ENCODE measurements around the gene EPRS1. TPM values are rescaled to one million over a fixed set of nuclear protein-coding genes. Genes with fewer than 3 reads are reported as not detected.

EPRS1 gene
- polyA plus RNA-seq, 1 of the 3 experiments (the other 2 are of a cell fraction), result 23.4 TPM

GRCh38 chr1:220093361-220094015, 47.2 kb upstream of the EPRS1 start:
- POLR2A ChIA-PET, result no interaction called here
- peaks cover 9 to 10% of the 10 kb centered on the region in 2 experiments for H3K4me1 ChIP-seq (ENCODE audit: control insufficient read depth in 1 of 2, insufficient read depth in 2 of 2, low read depth in 1 of 2, low read length in 1 of 2)
- H3K79me2 ChIP-seq (ENCODE audit: insufficient read depth), result peaks cover 55% of the 10 kb centered on the region
- peaks cover 4% of the 10 kb centered on the region for H3F3A ChIP-seq (replicated peaks; ENCODE audit: insufficient read depth)
- H3K36me3 ChIP-seq (replicated peaks in 1 of 2; ENCODE audit: control insufficient read depth in 1 of 2, insufficient read depth in 2 of 2, low read length in 1 of 2), result peaks cover 18 to 19% of the 10 kb centered on the region in 2 experiments
- TF ChIP-seq FOSL2 (IDR thresholded peaks at IDR 0.05; ENCODE audit: borderline replicate concordance, low read depth) (no peak), RCOR1 (IDR thresholded peaks at IDR 0.05; ENCODE audit: low read length) (no peak), PBX3 (IDR thresholded peaks at IDR 0.05) (no peak), USF2 (IDR thresholded peaks at IDR 0.05; ENCODE audit: borderline replicate concordance, low read depth, low read length) (no peak), RXRA (IDR thresholded peaks at IDR 0.05; ENCODE audit: borderline replicate concordance, low read depth) (no peak), EZH2phosphoT487 (IDR thresholded peaks at IDR 0.05; ENCODE audit: borderline replicate concordance, low read depth) (no peak), FOXM1 (IDR thresholded peaks at IDR 0.05; ENCODE audit: low read depth) (no peak), NFIC (IDR thresholded peaks at IDR 0.05; ENCODE audit: borderline replicate concordance) (no peak), YY1 (IDR thresholded peaks at IDR 0.05; ENCODE audit: low read depth) (no peak), SMC3 (IDR thresholded peaks at IDR 0.05; ENCODE audit: low read depth, low read length) (no peak)
- DNase-seq, result no peak
- peak overlapping the region; percentile 67; the same call in 1 of the 2 replicates for H2AFZ ChIP-seq (ENCODE audit: low read depth)
- no peaks in the 10 kb centered on the region for H3K9me3 ChIP-seq
- 30% methylated on average over 12 of the region's 12 CpGs for WGBS (ENCODE audit: low lambda C conversion rate)
- peak overlapping the region in 1 of 2 experiments; percentile 40; a peak in 2 of 4 replicates for H3K27ac ChIP-seq (ENCODE audit: low read depth in 2 of 2, low read length in 1 of 2)
- no peak overlapping the region for H3K9ac ChIP-seq
- no peak overlapping the region for H3K4me2 ChIP-seq
- H3K27me3 ChIP-seq (ENCODE audit: insufficient read depth), result no peaks in the 10 kb centered on the region
- no peaks in the 10 kb centered on the region for H4K20me1 ChIP-seq (ENCODE audit: insufficient read depth)
- H3K9me2 ChIP-seq, result no peaks in the 10 kb centered on the region
- H3K4me3 ChIP-seq (ENCODE audit: low read depth in 2 of 2, low read length in 1 of 2), result no peak overlapping the region; a peak in 1 of 4 replicates
- CTCF ChIA-PET, result interaction anchor here (1.3 to 1.7 kb wide), 2 partner anchors 9 to 102 kb away, joined by 3 to 4 read pairs; no protein-coding TSS in a partner anchor

- Histone ChIP-seq H3K79me2 (ENCODE audit: insufficient read depth) (peaks cover 54% of the 10 kb centered on the region), H3K4me3 (ENCODE audit: low read depth in 2 of 2, low read length in 1 of 2) (no peak overlapping the region), H3K27me3 (ENCODE audit: insufficient read depth) (no peaks in the 10 kb centered on the region), H3K9me2 (no peaks in the 10 kb centered on the region), H3K9me3 (no peaks in the 10 kb centered on the region), H3K4me1 (ENCODE audit: control insufficient read depth in 1 of 2, insufficient read depth in 2 of 2, low read depth in 1 of 2, low read length in 1 of 2) (peaks cover 9 to 10% of the 10 kb centered on the region in 2 experiments), H3K4me2 (no peak overlapping the region), H3K27ac (ENCODE audit: low read depth in 2 of 2, low read length in 1 of 2) (no peak overlapping the region), H2AFZ (ENCODE audit: low read depth) (no peak overlapping the region), H3F3A (replicated peaks; ENCODE audit: insufficient read depth) (peaks cover 4% of the 10 kb centered on the region), H4K20me1 (ENCODE audit: insufficient read depth) (no peaks in the 10 kb centered on the region), H3K9ac (no peak overlapping the region), H3K36me3 (replicated peaks in 1 of 2; ENCODE audit: control insufficient read depth in 1 of 2, insufficient read depth in 2 of 2, low read length in 1 of 2) (peaks cover 12 to 14% of the 10 kb centered on the region in 2 experiments)
- no peak for DNase-seq
- ChIA-PET POLR2A (no interaction called here), CTCF (interaction anchor here (1.7 kb wide), 1 partner anchor 8 kb away, joined by 4 read pairs; no protein-coding TSS in a partner anchor)
- WGBS (ENCODE audit: low lambda C conversion rate), result 100% methylated on average over 1 of the region's 1 CpG
- no peak for TF ChIP-seq EZH2phosphoT487 (IDR thresholded peaks at IDR 0.05; ENCODE audit: borderline replicate concordance, low read depth)
- TF ChIP-seq MEF2A (IDR thresholded peaks at IDR 0.05; ENCODE audit: borderline replicate concordance, low read depth), result no peak
- TF ChIP-seq MAX (IDR thresholded peaks at IDR 0.05; ENCODE audit: low read depth), result no peak
- TF ChIP-seq RCOR1 (IDR thresholded peaks at IDR 0.05; ENCODE audit: low read length), result no peak
- no peak for TF ChIP-seq RXRA (IDR thresholded peaks at IDR 0.05; ENCODE audit: borderline replicate concordance, low read depth)
- TF ChIP-seq MXI1 (IDR thresholded peaks at IDR 0.05; ENCODE audit: low read depth, low read length), result no peak
- TF ChIP-seq NFIC (IDR thresholded peaks at IDR 0.05; ENCODE audit: borderline replicate concordance), result no peak
- no peak for TF ChIP-seq USF1 (IDR thresholded peaks at IDR 0.05; ENCODE audit: borderline replicate concordance, low read depth)
- no peak for TF ChIP-seq JUND (IDR thresholded peaks at IDR 0.05)
- no peak for TF ChIP-seq RAD21 (IDR thresholded peaks at IDR 0.05; ENCODE audit: low read length)
- TF ChIP-seq USF2 (IDR thresholded peaks at IDR 0.05; ENCODE audit: borderline replicate concordance, low read depth, low read length), result no peak
These were observed 46.4 kb upstream of the EPRS1 start for GRCh38 chr1:220092694-220093093.

Measured in SK-N-SH (cell line).